Prostate gland (tissue), 2 donors: ENCODE results near the gene COX19. TPM values are rescaled to one million over a fixed set of nuclear protein-coding genes. Genes with fewer than 3 reads are reported as not detected.

Experiments used
- DNase-seq: peaks from one replicate; pipeline ENCODE4 v3.0.0-alpha.2; 2019; ENCODE audit warnings: low spot score
- H3K27ac ChIP-seq, 2 donors: fragments of 200-600 bp; sonication (generic); 2 replicates each; pipeline ENCODE4 v1.5.1; 2017 to 2019
- H3K27me3 ChIP-seq: fragments of 200-600 bp; sonication (generic); replicated peaks from 2 replicates; pipeline ENCODE4 v1.5.1; 2019; ENCODE audit not compliant: insufficient read depth
- H3K36me3 ChIP-seq, 2 donors: fragments of 200-600 bp; sonication (generic); 1 replicate in 1 of 2; 2 replicates in 1 of 2; pipeline versions ENCODE4 v1.5.1 to v1.8.1; 2017 to 2019
- H3K4me1 ChIP-seq: fragments of 200-600 bp; sonication (generic); replicated peaks from 2 replicates; pipeline ENCODE4 v1.5.1; 2019
- H3K4me3 ChIP-seq, 2 donors: fragments of 200-600 bp; sonication (generic); 2 replicates each; pipeline ENCODE4 v1.5.1; 2017 to 2019
- H3K9me3 ChIP-seq: fragments of 200-600 bp; sonication (generic); 2 replicates; pipeline ENCODE4 v1.5.1; 2017
- CTCF ChIP-seq, 4 experiments: fragments of 200-600 bp in 2 of 4; fragments of 450-650 bp in 2 of 4; sonication (generic) in 2 of 4; IDR thresholded peaks; 1 replicate in 3 of 4; 2 replicates in 1 of 4; pipeline ENCODE4 v1.5.1; 2016 to 2019; ENCODE audit warnings: antibody characterized with exemption in 4 of 4, mild to moderate bottlenecking in 2 of 4, moderate library complexity in 2 of 4
- POLR2A ChIP-seq: fragments of 450-650 bp; IDR thresholded peaks from one replicate; pipeline ENCODE4 v1.6.1; 2016; ENCODE audit warnings: antibody characterized with exemption, mild to moderate bottlenecking
- POLR2AphosphoS5 ChIP-seq: sonication (generic); formaldehyde crosslinking; IDR thresholded peaks from one replicate; pipeline ENCODE4 v1.6.1; 2017; ENCODE audit warnings: antibody characterized with exemption
- WGBS: methylation state at CpG from one replicate; pipeline ENCODE4 v1.1.5; 2018; 5-methylcytosine and 5-hydroxymethylcytosine counted together
- intact Hi-C: fragments of 100-400 bp; cut with DNase I; formaldehyde crosslinking; loops from one replicate; pipeline ENCODE4 v1.14.2; 2022
- total RNA-seq, 2 donors: library from RNA; depleted of rRNA; stranded (reverse); fragments of >200 nt; gene quantifications; one replicate each; pipeline ENCODE4 v1.1.0, GENCODE V29; 2016

COX19 gene
- total RNA-seq, 2 donors from 2014 or later: 11.3 to 17.0 TPM

GRCh38 chr7:938546-939185, 36.7 kb downstream of the COX19 start:
- Histone ChIP-seq H3K4me3 (no peak overlapping the region), H3K9me3 (no peaks in the 10 kb centered on the region), H3K27ac (no peak overlapping the region), H3K27me3 (no peaks in the 10 kb centered on the region), H3K36me3 (no peaks in the 10 kb centered on the region), H3K4me1 (no peaks in the 10 kb centered on the region)
- intact Hi-C loops: no loop called here
- WGBS: 97% methylated on average over 27 of the region's 27 CpGs
- DNase-seq: no peak
- TF ChIP-seq POLR2A (no peak), POLR2AphosphoS5 (no peak), CTCF (IDR thresholded peaks at IDR 0.05) (no peak)

- no peaks in the 10 kb centered on the region for H3K27me3 ChIP-seq
- no peak for DNase-seq
- H3K4me1 ChIP-seq: no peaks in the 10 kb centered on the region
- intact Hi-C loops: no loop called here
- H3K36me3 ChIP-seq: no peaks in the 10 kb centered on the region
- H3K27ac ChIP-seq: no peak overlapping the region
- no peaks in the 10 kb centered on the region for H3K9me3 ChIP-seq
- TF ChIP-seq CTCF (IDR thresholded peaks at IDR 0.05) (no peak), POLR2A (no peak), POLR2AphosphoS5 (no peak)
- H3K4me3 ChIP-seq: no peak overlapping the region
- WGBS: 90% methylated on average over 16 of the region's 16 CpGs
These were observed 37.4 kb downstream of the COX19 start for GRCh38 chr7:937856-938484.

- intact Hi-C loops: no loop called here
- TF ChIP-seq POLR2AphosphoS5 (no peak), POLR2A (no peak), CTCF (IDR thresholded peaks at IDR 0.05) (no peak)
- no peaks in the 10 kb centered on the region for H3K36me3 ChIP-seq
- no peaks in the 10 kb centered on the region for H3K27me3 ChIP-seq
- H3K9me3 ChIP-seq: no peaks in the 10 kb centered on the region
- H3K4me1 ChIP-seq: no peaks in the 10 kb centered on the region
- DNase-seq: no peak
- H3K4me3 ChIP-seq: no peak overlapping the region
- 86% methylated on average over 20 of the region's 22 CpGs for WGBS
- H3K27ac ChIP-seq: no peak overlapping the region
These were observed 38.8 kb downstream of the COX19 start for GRCh38 chr7:936386-937054.

GRCh38 chr7:935874-936385, 39.4 kb downstream of the COX19 start:
- no peaks in the 10 kb centered on the region for H3K27me3 ChIP-seq
- intact Hi-C loops: no loop called here
- no peaks in the 10 kb centered on the region for H3K4me1 ChIP-seq
- no peak overlapping the region for H3K27ac ChIP-seq
- DNase-seq: no peak
- H3K4me3 ChIP-seq: no peak overlapping the region
- H3K9me3 ChIP-seq: no peaks in the 10 kb centered on the region
- TF ChIP-seq CTCF (IDR thresholded peaks at IDR 0.05) (no peak), POLR2AphosphoS5 (no peak), POLR2A (no peak)
- H3K36me3 ChIP-seq: no peaks in the 10 kb centered on the region
- whole genome bisulfite sequencing: 94% methylated on average over 28 of the region's 28 CpGs
